ENCODE data around the gene INO80D. TPM values are rescaled to one million over a fixed set of nuclear protein-coding genes. Genes with fewer than 3 reads are reported as not detected.

Gene INO80D
- total and polyA plus RNA-seq, 8 donors, result 9.9 to 21.9 (median 12.3) TPM

- ATAC-seq, result no peak
- H3K4me3 ChIP-seq, result no peak overlapping the region
- intact Hi-C loops (cut with DNase I), result no loop called here
- DNase-seq, result no peak
- no peaks in the 10 kb centered on the region for H3K9me3 ChIP-seq
- H3K27me3 ChIP-seq, result no peaks in the 10 kb centered on the region
- H3K27ac ChIP-seq, result no peak overlapping the region
- H3K4me1 ChIP-seq, result peaks cover 11 to 17% of the 10 kb centered on the region in 2 donors
- TF ChIP-seq CTCF (IDR thresholded peaks at IDR 0.05), result no peak
- H3K36me3 ChIP-seq, result peaks cover 0 to 12% of the 10 kb centered on the region in 2 donors
Observed at GRCh38 chr2:206092297-206092696, 6.3 kb upstream of the INO80D start.

GRCh38 chr2:206088248-206088647, 2.3 kb upstream of the INO80D start:
- intact Hi-C loops (cut with DNase I), result loop anchor here in 1 of 2 donors (10.0 kb wide), 1 partner anchor 67 kb away; the partner anchor contains the start of genes EEF1B2 and NDUFS1
- DNase-seq, result no peak
- H3K36me3 ChIP-seq, result peaks cover 0 to 12% of the 10 kb centered on the region in 2 donors
- H3K4me1 ChIP-seq, result peaks cover 15 to 34% of the 10 kb centered on the region in 2 donors
- no peak overlapping the region for H3K4me3 ChIP-seq
- no peak overlapping the region for H3K27ac ChIP-seq
- no peak for TF ChIP-seq CTCF (IDR thresholded peaks at IDR 0.05)
- H3K27me3 ChIP-seq, result no peaks in the 10 kb centered on the region
- no peak for ATAC-seq
- no peaks in the 10 kb centered on the region for H3K9me3 ChIP-seq

GRCh38 chr2:206086716-206087350, 859 bp upstream of the INO80D start:
- no peak for TF ChIP-seq CTCF (IDR thresholded peaks at IDR 0.05)
- Histone ChIP-seq H3K36me3 (peaks cover 0 to 12% of the 10 kb centered on the region in 2 donors), H3K4me1 (peaks cover 15 to 47% of the 10 kb centered on the region in 2 donors), H3K4me3 (peak overlapping the region; percentile 80 to 87), H3K9me3 (no peaks in the 10 kb centered on the region), H3K27ac (peak overlapping the region; percentile 96 to 99), H3K27me3 (no peaks in the 10 kb centered on the region)
- peak; percentile 1 for ATAC-seq
- intact Hi-C loops (cut with DNase I), result loop anchor here in 1 of 2 donors (10.0 kb wide), 1 partner anchor 68 kb away; the partner anchor contains the start of genes EEF1B2 and NDUFS1
- peak in 2 of 4 donors; percentile 8 to 28 for DNase-seq

- H3K27me3 ChIP-seq, result no peaks in the 10 kb centered on the region
- no peak for TF ChIP-seq CTCF (IDR thresholded peaks at IDR 0.05)
- H3K9me3 ChIP-seq, result no peaks in the 10 kb centered on the region
- intact Hi-C loops (cut with DNase I), result loop anchor here in 1 of 2 donors (10.0 kb wide), 1 partner anchor 70 kb away; the partner anchor contains the start of genes EEF1B2 and NDUFS1
- H3K27ac ChIP-seq, result peak overlapping the region; percentile 96 to 99
- peaks cover 15 to 50% of the 10 kb centered on the region in 2 donors for H3K4me1 ChIP-seq
- H3K4me3 ChIP-seq, result peak overlapping the region; percentile 80 to 87
- H3K36me3 ChIP-seq, result peaks cover 0 to 7% of the 10 kb centered on the region in 2 donors
- DNase-seq (peak; percentile 42 to 83 (median 48)), ATAC-seq (peak; percentile 41)
Observed at GRCh38 chr2:206084870-206085741, 868 bp downstream of the INO80D start.

Data from left lung (tissue), 10 donors.